Neural cell (in vitro differentiated cells): ENCODE data around the gene RGS14. TPM values are rescaled to one million over a fixed set of nuclear protein-coding genes. Genes with fewer than 3 reads are reported as not detected.
A peak's percentile ranks its signal among the peaks of the same experiment; 100 is the strongest.

Experiments used
- H2AFZ ChIP-seq: fragments of 200-600, 300-800 bp; sonication (generic), shearing (Covaris generic); 2 replicates; pipeline ENCODE4 v1.6.0; 2014; ENCODE audit warnings: low read depth, mild to moderate bottlenecking, antibody characterized with exemption, low read length, moderate library complexity
- H3F3A ChIP-seq: fragments of 200-600 bp; shearing (Covaris generic); 2 replicates; pipeline ENCODE4 v1.6.1; 2016; ENCODE audit warnings: mild to moderate bottlenecking, moderate library complexity, mixed read lengths, antibody characterized with exemption, low read length; ENCODE audit not compliant: insufficient read depth, poor library complexity, severe bottlenecking
- H3K27ac ChIP-seq: fragments of 200-600, 300-800 bp; sonication (generic), shearing (Covaris generic); 2 replicates; pipeline ENCODE4 v1.5.1; 2014; ENCODE audit warnings: mild to moderate bottlenecking, low read length, moderate library complexity
- H3K27me3 ChIP-seq: fragments of 300-800, 200-600 bp; sonication (generic), shearing (Covaris generic); 2 replicates; pipeline ENCODE4 v1.6.0; 2014; ENCODE audit warnings: mild to moderate bottlenecking, low read depth, low read length, moderate library complexity; ENCODE audit not compliant: insufficient read depth
- H3K36me3 ChIP-seq: fragments of 300-800, 200-600 bp; sonication (generic), shearing (Covaris generic); 2 replicates; pipeline ENCODE4 v1.5.1; 2014; ENCODE audit warnings: mild to moderate bottlenecking, antibody characterized with exemption, low read length, moderate library complexity; ENCODE audit not compliant: insufficient read depth
- H3K4me2 ChIP-seq: fragments of 300-800, 200-600 bp; sonication (generic), shearing (Covaris generic); 2 replicates; pipeline ENCODE4 v1.6.0; 2014; ENCODE audit warnings: mild to moderate bottlenecking, low read length
- H3K4me3 ChIP-seq: fragments of 300-800, 200-600 bp; sonication (generic), shearing (Covaris generic); 2 replicates; pipeline ENCODE4 v1.5.1; 2014; ENCODE audit warnings: mild to moderate bottlenecking, low read length, moderate library complexity
- H3K79me2 ChIP-seq: fragments of 200-600 bp; shearing (Covaris generic); replicated peaks from 2 replicates; pipeline ENCODE4 v1.6.0; 2014; ENCODE audit warnings: mild to moderate bottlenecking, low read length, moderate library complexity; ENCODE audit not compliant: insufficient read depth
- H3K9ac ChIP-seq: fragments of 300-800, 200-600 bp; sonication (generic), shearing (Covaris generic); 2 replicates; pipeline ENCODE4 v1.6.1; 2016; ENCODE audit warnings: mild to moderate bottlenecking, low read length, mixed read lengths
- H3K9me2 ChIP-seq: fragments of 200-600 bp; shearing (Covaris generic); 2 replicates; pipeline ENCODE4 v1.6.1; 2016; ENCODE audit warnings: mild to moderate bottlenecking, low read length, mixed read lengths; ENCODE audit not compliant: insufficient read depth
- H3K9me3 ChIP-seq: fragments of 200-600, 300-800 bp; sonication (generic), shearing (Covaris generic); 2 replicates; pipeline ENCODE4 v1.6.1; 2016; ENCODE audit warnings: mild to moderate bottlenecking, mixed run types, low read length, moderate library complexity, mixed read lengths
- H4K20me1 ChIP-seq: fragments of 200-600 bp; shearing (Covaris generic); 2 replicates; pipeline ENCODE4 v1.6.1; 2016; ENCODE audit warnings: mild to moderate bottlenecking, mixed run types; ENCODE audit not compliant: insufficient read depth
- CTCF ChIP-seq: fragments of 450-650 bp; IDR thresholded peaks from 2 replicates; pipeline ENCODE4 v1.5.1; 2014; ENCODE audit warnings: antibody characterized with exemption, mild to moderate bottlenecking, moderate library complexity; ENCODE audit not compliant: poor library complexity, severe bottlenecking
- EP300 ChIP-seq: fragments of 450-650 bp; conservative IDR thresholded peaks from 2 replicates; pipeline ENCODE4 v1.6.1; 2014; ENCODE audit warnings: antibody characterized with exemption, mild to moderate bottlenecking, moderate library complexity; ENCODE audit not compliant: poor library complexity, severe bottlenecking
- EZH2 ChIP-seq: fragments of 200-600, 300-800 bp; shearing (Covaris generic), sonication (generic); IDR thresholded peaks from 2 replicates; pipeline ENCODE4 v1.6.1; 2014; ENCODE audit warnings: antibody characterized with exemption, low read length, borderline replicate concordance, mild to moderate bottlenecking; ENCODE audit not compliant: insufficient read depth, poor library complexity, severe bottlenecking
- MXI1 ChIP-seq: fragments of 450-650 bp; conservative IDR thresholded peaks from 2 replicates; pipeline ENCODE4 v1.6.1; 2014; ENCODE audit warnings: antibody characterized with exemption, mild to moderate bottlenecking; ENCODE audit not compliant: poor library complexity, severe bottlenecking
- POLR2AphosphoS5 ChIP-seq: IDR thresholded peaks from 2 replicates; pipeline ENCODE4 v1.6.1; 2012
- RAD21 ChIP-seq: fragments of 450-650 bp; conservative IDR thresholded peaks from 2 replicates; pipeline ENCODE4 v1.6.1; 2014; ENCODE audit warnings: antibody characterized with exemption, mild to moderate bottlenecking, moderate library complexity
- SMC3 ChIP-seq: fragments of 450-650 bp; conservative IDR thresholded peaks from 2 replicates; pipeline ENCODE4 v1.6.1; 2014; ENCODE audit warnings: antibody characterized with exemption, mild to moderate bottlenecking, moderate library complexity; ENCODE audit not compliant: poor library complexity
- TAF1 ChIP-seq: IDR thresholded peaks from 2 replicates; pipeline ENCODE4 v1.6.1; 2012; ENCODE audit warnings: low read depth
- polyA minus RNA-seq: library from RNA; depleted of rRNA, polyadenylated mRNA; stranded (reverse); fragments of >200 nt; gene quantifications from 2 replicates; pipeline ENCODE4 v1.2.3, GENCODE V29; 2014
- polyA plus RNA-seq: library from polyadenylated mRNA; depleted of rRNA; stranded (reverse); fragments of >200 nt; gene quantifications from 2 replicates; pipeline ENCODE4 v1.2.3, GENCODE V29; 2014
- TF ChIP-seq, protein P1 (sequence below): IDR thresholded peaks from 2 replicates; pipeline ENCODE4 v1.6.1; 2012; ENCODE audit warnings: borderline replicate concordance

Gene RGS14, protein sequence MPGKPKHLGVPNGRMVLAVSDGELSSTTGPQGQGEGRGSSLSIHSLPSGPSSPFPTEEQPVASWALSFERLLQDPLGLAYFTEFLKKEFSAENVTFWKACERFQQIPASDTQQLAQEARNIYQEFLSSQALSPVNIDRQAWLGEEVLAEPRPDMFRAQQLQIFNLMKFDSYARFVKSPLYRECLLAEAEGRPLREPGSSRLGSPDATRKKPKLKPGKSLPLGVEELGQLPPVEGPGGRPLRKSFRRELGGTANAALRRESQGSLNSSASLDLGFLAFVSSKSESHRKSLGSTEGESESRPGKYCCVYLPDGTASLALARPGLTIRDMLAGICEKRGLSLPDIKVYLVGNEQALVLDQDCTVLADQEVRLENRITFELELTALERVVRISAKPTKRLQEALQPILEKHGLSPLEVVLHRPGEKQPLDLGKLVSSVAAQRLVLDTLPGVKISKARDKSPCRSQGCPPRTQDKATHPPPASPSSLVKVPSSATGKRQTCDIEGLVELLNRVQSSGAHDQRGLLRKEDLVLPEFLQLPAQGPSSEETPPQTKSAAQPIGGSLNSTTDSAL
- 23.4 and 32.3 TPM in 2 replicates for polyA plus RNA-seq
- polyA minus RNA-seq: 3.9 and 7.9 TPM in 2 replicates

DNA sequence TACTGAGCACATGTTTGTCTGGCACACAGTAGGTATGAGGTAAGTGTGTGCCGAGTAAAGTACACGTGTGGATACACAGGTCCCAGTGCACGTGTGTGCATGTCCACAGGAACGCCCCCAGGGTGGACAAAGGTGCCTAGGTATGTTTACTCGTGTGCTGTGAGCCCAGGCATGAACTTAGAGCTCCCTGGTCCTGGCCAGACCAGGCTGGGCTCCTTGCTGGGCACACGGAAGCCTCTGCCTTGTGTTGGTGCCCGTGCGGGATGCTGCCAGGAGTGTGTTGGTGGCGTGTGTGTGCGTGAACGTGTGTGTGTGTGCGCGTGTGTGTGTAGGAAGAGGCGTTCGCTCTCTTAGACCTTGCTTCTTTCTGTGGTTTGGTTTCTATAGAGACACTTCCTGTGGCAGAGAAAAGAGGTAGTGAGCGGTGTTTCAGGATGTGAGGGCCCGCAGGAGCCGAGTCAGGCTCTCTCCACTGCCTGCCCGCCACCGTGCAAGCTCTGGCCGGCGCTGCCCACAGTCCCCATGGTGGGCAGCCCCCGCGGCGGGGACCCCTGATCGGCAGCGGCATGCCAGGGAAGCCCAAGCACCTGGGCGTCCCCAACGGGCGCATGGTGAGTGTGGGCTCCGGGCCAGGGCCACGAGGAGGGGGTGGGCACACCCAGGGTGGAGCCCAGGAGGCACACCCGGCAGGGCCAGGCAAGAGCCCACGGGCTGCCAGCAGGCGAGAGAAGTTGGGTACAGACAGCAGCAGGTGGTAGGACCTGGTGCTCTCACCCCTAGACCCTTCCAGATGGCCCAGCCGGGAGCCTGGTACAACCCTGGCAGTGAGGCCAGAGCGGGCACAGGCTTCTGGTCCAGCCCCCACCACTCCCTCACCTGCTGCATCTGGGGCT lies at the start of gene RGS14:
Gene RGS14, plus strand, starts transcription at position 466 of the 893 bp plus-strand sequence. Its CDS starts 101 bp downstream, at position 567.
- no peaks in the 10 kb centered on the region for H3K27me3 ChIP-seq
- H4K20me1 ChIP-seq: no peaks in the 10 kb centered on the region
- no peaks in the 10 kb centered on the region for H3F3A ChIP-seq
- peak within 1 kb of the TSS; percentile 33 for H3K4me3 ChIP-seq
- peak within 1 kb of the TSS; percentile 93 for H3K27ac ChIP-seq
- no peak for TF ChIP-seq POLR2AphosphoS5
- no peak for TF ChIP-seq MXI1
- no peak for TF ChIP-seq CTCF
- no peak for TF ChIP-seq EP300
- TF ChIP-seq TAF1: no peak
- TF ChIP-seq SMC3: no peak
- TF ChIP-seq EZH2: no peak
- no peak for TF ChIP-seq RAD21
- TF ChIP-seq, protein P1, sequence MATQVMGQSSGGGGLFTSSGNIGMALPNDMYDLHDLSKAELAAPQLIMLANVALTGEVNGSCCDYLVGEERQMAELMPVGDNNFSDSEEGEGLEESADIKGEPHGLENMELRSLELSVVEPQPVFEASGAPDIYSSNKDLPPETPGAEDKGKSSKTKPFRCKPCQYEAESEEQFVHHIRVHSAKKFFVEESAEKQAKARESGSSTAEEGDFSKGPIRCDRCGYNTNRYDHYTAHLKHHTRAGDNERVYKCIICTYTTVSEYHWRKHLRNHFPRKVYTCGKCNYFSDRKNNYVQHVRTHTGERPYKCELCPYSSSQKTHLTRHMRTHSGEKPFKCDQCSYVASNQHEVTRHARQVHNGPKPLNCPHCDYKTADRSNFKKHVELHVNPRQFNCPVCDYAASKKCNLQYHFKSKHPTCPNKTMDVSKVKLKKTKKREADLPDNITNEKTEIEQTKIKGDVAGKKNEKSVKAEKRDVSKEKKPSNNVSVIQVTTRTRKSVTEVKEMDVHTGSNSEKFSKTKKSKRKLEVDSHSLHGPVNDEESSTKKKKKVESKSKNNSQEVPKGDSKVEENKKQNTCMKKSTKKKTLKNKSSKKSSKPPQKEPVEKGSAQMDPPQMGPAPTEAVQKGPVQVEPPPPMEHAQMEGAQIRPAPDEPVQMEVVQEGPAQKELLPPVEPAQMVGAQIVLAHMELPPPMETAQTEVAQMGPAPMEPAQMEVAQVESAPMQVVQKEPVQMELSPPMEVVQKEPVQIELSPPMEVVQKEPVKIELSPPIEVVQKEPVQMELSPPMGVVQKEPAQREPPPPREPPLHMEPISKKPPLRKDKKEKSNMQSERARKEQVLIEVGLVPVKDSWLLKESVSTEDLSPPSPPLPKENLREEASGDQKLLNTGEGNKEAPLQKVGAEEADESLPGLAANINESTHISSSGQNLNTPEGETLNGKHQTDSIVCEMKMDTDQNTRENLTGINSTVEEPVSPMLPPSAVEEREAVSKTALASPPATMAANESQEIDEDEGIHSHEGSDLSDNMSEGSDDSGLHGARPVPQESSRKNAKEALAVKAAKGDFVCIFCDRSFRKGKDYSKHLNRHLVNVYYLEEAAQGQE: no peak
- H3K4me2 ChIP-seq: no peak within 1 kb of the TSS
- H2AFZ ChIP-seq: no peak within 1 kb of the TSS
- no peak within 1 kb of the TSS for H3K9ac ChIP-seq
- no peaks in the 10 kb centered on the region for H3K9me2 ChIP-seq
- H3K9me3 ChIP-seq: no peaks in the 10 kb centered on the region
- no peaks in the 10 kb centered on the region for H3K36me3 ChIP-seq
- no peaks in the 10 kb centered on the region for H3K79me2 ChIP-seq

DNA sequence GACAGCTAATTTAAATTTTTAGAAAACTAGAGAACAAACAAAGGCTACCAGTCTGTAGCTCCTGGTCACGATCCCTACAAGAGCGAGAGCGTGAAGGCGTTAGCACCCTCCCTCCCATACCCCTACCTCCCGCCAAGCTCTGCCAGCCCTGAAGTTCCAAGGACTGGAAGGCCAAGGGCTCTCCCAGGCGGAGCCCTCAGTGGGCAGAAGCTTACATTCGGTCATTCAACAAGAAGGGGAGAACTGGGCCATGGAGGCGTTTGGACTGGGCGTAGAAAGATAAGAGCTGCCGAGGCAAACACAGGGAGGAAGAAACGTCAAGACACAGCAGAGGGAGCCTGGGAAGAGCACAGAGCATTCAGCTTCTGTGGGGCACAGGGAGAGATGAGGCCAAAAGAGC lies 49.0 kb upstream of the RGS14 start:
- no peak overlapping the region for H3K4me3 ChIP-seq
- no peaks in the 10 kb centered on the region for H3K9me2 ChIP-seq
- H3K4me2 ChIP-seq: no peak overlapping the region
- H3K79me2 ChIP-seq: peaks cover 13% of the 10 kb centered on the region
- H4K20me1 ChIP-seq: no peaks in the 10 kb centered on the region
- no peaks in the 10 kb centered on the region for H3K27me3 ChIP-seq
- no peaks in the 10 kb centered on the region for H3F3A ChIP-seq
- no peaks in the 10 kb centered on the region for H3K9me3 ChIP-seq
- TF ChIP-seq EZH2 (no peak), CTCF (no peak), MXI1 (no peak), POLR2AphosphoS5 (no peak), SMC3 (no peak), TAF1 (no peak), EP300 (no peak)
- TF ChIP-seq, protein P1: no peak
- no peak overlapping the region for H3K9ac ChIP-seq
- H3K27ac ChIP-seq: no peak overlapping the region
- H2AFZ ChIP-seq: no peak overlapping the region
- no peaks in the 10 kb centered on the region for H3K36me3 ChIP-seq
